ENCODE results near the gene OTULINL.

Gene OTULINL

DNA sequence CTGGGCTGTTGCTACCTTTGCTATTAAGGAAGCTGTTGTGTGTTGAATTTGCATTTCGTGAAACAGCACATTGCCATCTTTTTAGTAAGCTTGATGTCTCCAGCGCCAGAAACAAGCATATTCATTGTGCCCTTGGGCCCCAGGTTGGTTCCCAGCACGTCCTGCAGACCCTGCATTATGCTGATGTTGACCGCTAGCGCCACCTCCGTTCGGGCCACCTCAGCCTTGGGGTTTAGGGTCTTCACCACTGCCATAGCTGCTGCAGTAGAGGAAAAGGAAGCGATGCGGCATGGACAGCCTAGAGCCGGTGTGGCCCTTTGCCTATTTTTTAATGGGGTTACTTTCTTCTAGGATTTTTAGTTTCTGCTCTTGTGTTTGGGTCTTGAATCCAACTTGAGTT lies 59.2 kb downstream of the OTULINL start:
- H3K27ac ChIP-seq (ENCODE audit: poor library complexity, severe bottlenecking) = no peak overlapping the region
- H3K9me3 ChIP-seq (ENCODE audit: severe bottlenecking) = no peaks in the 10 kb centered on the region
- no peak for ATAC-seq (ENCODE audit: low read depth)
- no peaks in the 10 kb centered on the region for H3K36me3 ChIP-seq (ENCODE audit: low read depth)
- TF ChIP-seq, protein P1, sequence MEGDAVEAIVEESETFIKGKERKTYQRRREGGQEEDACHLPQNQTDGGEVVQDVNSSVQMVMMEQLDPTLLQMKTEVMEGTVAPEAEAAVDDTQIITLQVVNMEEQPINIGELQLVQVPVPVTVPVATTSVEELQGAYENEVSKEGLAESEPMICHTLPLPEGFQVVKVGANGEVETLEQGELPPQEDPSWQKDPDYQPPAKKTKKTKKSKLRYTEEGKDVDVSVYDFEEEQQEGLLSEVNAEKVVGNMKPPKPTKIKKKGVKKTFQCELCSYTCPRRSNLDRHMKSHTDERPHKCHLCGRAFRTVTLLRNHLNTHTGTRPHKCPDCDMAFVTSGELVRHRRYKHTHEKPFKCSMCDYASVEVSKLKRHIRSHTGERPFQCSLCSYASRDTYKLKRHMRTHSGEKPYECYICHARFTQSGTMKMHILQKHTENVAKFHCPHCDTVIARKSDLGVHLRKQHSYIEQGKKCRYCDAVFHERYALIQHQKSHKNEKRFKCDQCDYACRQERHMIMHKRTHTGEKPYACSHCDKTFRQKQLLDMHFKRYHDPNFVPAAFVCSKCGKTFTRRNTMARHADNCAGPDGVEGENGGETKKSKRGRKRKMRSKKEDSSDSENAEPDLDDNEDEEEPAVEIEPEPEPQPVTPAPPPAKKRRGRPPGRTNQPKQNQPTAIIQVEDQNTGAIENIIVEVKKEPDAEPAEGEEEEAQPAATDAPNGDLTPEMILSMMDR (IDR thresholded peaks at IDR 0.05; ENCODE audit: poor library complexity, severe bottlenecking) = no peak
- no peaks in the 10 kb centered on the region for H3K4me1 ChIP-seq (ENCODE audit: insufficient read depth, poor library complexity, severe bottlenecking)
- no peak overlapping the region for H3K4me3 ChIP-seq (ENCODE audit: severe bottlenecking)
- no peak for DNase-seq (ENCODE audit: low spot score)
- no peaks in the 10 kb centered on the region for H3K27me3 ChIP-seq (ENCODE audit: insufficient read depth, poor library complexity, severe bottlenecking)

DNA sequence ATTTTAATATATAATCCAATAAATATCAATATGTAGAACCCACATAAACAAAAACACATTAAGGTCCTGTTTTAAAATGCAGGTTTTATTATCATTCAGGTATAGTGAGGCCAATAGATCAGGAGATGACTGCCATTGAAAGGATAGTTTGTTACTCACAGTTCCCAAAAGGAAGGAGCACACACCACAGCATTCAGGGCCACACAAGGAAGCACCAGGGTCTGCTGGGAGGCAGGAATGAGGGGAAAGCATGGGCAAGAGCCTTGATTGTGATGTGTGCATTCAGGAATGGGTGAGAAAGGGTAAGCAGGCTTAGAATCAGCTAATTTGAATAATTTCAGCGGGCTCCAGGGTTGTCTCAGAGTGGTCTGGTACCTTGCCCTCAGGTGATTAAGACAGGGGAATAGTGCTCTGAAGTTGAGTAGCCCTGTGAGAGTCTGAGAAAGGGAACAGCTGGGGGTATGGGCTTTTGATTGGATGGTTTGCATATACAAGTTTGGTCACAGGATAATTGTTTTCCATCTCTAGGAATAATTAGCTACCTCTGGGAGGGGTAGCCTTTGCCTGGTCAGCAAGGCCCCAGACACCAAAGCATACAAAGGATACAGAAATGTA lies 63.1 kb downstream of the OTULINL start:
- Histone ChIP-seq H3K4me1 (ENCODE audit: insufficient read depth, poor library complexity, severe bottlenecking) (no peaks in the 10 kb centered on the region), H3K27ac (ENCODE audit: poor library complexity, severe bottlenecking) (no peak overlapping the region), H3K4me3 (ENCODE audit: severe bottlenecking) (no peak overlapping the region), H3K27me3 (ENCODE audit: insufficient read depth, poor library complexity, severe bottlenecking) (no peaks in the 10 kb centered on the region), H3K36me3 (ENCODE audit: low read depth) (no peaks in the 10 kb centered on the region), H3K9me3 (ENCODE audit: severe bottlenecking) (no peaks in the 10 kb centered on the region)
- TF ChIP-seq, protein P1 (IDR thresholded peaks at IDR 0.05; ENCODE audit: poor library complexity, severe bottlenecking) = no peak
- no peak for ATAC-seq (ENCODE audit: low read depth)
- DNase-seq (ENCODE audit: low spot score) = no peak

GRCh38 chr5:14650052-14650451 lies 68.5 kb downstream of the OTULINL start:
- DNase-seq (ENCODE audit: low spot score) = no peak
- TF ChIP-seq, protein P1 (IDR thresholded peaks at IDR 0.05; ENCODE audit: poor library complexity, severe bottlenecking) = no peak
- Histone ChIP-seq H3K27ac (ENCODE audit: poor library complexity, severe bottlenecking) (no peak overlapping the region), H3K4me3 (ENCODE audit: severe bottlenecking) (no peak overlapping the region), H3K27me3 (ENCODE audit: insufficient read depth, poor library complexity, severe bottlenecking) (no peaks in the 10 kb centered on the region), H3K4me1 (ENCODE audit: insufficient read depth, poor library complexity, severe bottlenecking) (no peaks in the 10 kb centered on the region), H3K9me3 (ENCODE audit: severe bottlenecking) (no peaks in the 10 kb centered on the region), H3K36me3 (ENCODE audit: low read depth) (no peaks in the 10 kb centered on the region)
- ATAC-seq (ENCODE audit: low read depth) = no peak

- no peak for ATAC-seq (ENCODE audit: low read depth)
- no peak for DNase-seq (ENCODE audit: low spot score)
- no peaks in the 10 kb centered on the region for H3K27me3 ChIP-seq (ENCODE audit: insufficient read depth, poor library complexity, severe bottlenecking)
- TF ChIP-seq, protein P1 (IDR thresholded peaks at IDR 0.05; ENCODE audit: poor library complexity, severe bottlenecking) = no peak
- H3K9me3 ChIP-seq (ENCODE audit: severe bottlenecking) = no peaks in the 10 kb centered on the region
- no peak overlapping the region for H3K27ac ChIP-seq (ENCODE audit: poor library complexity, severe bottlenecking)
- H3K4me1 ChIP-seq (ENCODE audit: insufficient read depth, poor library complexity, severe bottlenecking) = peaks cover 7% of the 10 kb centered on the region
- no peaks in the 10 kb centered on the region for H3K36me3 ChIP-seq (ENCODE audit: low read depth)
- H3K4me3 ChIP-seq (ENCODE audit: severe bottlenecking) = no peak overlapping the region
These were observed 73.7 kb downstream of the OTULINL start for GRCh38 chr5:14655146-14655741.

GRCh38 chr5:14656898-14657297 lies 75.3 kb downstream of the OTULINL start:
- no peaks in the 10 kb centered on the region for H3K27me3 ChIP-seq (ENCODE audit: insufficient read depth, poor library complexity, severe bottlenecking)
- H3K36me3 ChIP-seq (ENCODE audit: low read depth) = no peaks in the 10 kb centered on the region
- peaks cover 17% of the 10 kb centered on the region for H3K4me1 ChIP-seq (ENCODE audit: insufficient read depth, poor library complexity, severe bottlenecking)
- no peak overlapping the region for H3K27ac ChIP-seq (ENCODE audit: poor library complexity, severe bottlenecking)
- ATAC-seq (ENCODE audit: low read depth) (no peak), DNase-seq (ENCODE audit: low spot score) (no peak)
- no peak overlapping the region for H3K4me3 ChIP-seq (ENCODE audit: severe bottlenecking)
- H3K9me3 ChIP-seq (ENCODE audit: severe bottlenecking) = no peaks in the 10 kb centered on the region
- TF ChIP-seq, protein P1 (IDR thresholded peaks at IDR 0.05; ENCODE audit: poor library complexity, severe bottlenecking) = no peak
